NCI-H524 (cell line): ENCODE results near the gene SIM1.

Experiments
- DNase-seq, 2 experiments: peaks; one replicate each; lab custom pipeline; 2025; lab: John Stamatoyannopoulos, UW

SIM1 gene

DNA sequence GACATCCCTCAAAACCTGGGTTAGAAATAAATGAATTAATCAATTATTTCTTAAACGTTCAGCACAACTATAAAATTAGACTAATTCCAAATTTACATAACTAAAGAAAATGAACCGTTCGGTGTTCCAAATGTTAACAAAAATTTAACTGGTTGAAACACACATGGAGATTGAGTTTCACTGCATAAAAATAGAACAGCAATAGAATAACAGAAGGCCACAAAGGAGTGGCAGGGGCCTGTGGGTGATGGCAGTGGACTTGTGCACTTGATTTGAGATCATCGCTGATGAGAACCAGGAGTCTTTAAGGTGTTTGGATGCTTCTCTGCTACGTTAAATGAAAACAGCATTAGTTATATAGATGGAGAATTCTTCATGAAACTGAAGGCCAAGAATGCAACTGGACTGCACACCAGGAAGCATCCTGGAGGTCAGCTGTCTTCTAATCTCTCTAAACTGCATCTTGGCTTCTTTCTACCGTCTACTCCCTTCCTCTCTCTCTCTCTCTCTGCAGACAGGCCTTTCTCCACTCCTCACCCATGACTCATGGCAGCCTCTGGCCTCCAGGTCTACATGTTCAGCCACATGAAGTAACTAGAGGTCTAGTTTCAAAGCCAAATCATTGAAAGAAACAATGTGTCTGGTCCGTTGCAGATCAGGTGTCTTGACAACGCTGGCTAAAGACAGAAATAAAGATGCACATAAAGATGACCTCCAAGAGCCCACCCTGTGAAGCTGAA, 111.3 kb downstream of the SIM1 start:
- peak in 1 of 2 experiments; percentile 61 for DNase-seq

DNA sequence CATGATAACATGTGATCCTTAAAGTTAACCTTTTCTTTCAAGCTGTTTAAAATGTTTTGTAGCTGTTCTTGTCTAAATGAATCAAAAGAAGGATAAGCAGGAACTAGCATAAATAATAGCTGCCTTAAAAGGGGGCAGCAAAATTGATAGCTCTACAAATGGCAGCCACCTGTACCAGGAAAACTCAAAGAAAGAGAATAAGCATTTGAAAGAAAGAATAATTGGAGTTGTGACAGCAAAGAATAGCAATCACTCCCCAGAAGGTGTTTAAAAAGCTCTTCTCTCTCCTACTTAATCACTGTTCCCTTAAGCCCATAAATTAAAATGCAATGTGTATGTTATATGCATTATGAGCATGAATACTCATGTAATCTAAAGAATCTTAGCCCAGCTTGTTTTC, 114.6 kb downstream of the SIM1 start:
- DNase-seq: no peak

DNA sequence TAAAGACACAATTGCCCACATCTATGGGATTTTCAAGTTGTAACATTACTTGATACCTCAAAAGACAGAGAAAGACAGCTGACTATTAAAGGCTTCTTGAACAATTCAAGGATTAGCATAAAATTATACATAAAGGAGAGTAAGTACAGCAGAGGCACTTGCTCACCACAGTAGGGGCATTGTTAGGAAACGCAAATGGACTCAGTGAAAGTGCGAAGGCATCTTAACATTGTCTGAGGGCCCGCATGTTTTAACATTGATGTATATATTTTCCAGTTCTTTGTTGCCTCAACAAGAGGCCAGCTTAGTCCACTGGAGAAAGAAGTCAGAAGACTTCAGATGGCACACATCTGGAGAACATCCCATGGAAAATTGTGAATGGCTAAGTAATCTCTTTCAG, 115.4 kb downstream of the SIM1 start:
- DNase-seq: no peak

DNA sequence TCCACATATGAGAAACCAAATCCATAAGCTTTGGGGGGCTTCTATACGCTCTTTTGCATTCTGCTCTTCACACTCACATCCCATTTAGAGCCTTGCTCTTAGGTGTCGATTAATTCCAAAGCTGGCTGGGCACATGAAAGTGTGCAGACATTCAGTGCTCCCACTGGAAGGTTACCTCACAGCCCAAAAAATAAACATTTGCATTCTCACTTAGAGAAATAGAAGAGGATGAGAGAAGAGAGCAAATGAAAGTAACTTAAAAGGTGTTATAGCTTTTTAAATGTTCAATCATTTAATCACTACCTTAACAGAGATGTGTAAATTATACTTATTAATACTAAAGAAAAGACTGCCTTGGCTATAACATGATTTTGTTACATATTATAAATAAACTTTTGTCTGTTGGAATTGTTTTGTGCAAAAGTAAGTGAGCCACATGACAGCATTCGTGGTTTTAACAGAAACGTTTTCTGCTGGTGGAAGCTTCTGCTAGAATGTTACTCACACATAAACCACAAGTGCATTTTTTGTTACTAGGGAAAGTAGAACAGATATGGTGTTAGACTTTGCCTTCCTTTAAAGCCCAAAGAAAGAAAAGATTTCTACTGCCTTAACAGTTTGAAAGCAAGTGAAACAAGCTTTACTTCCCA, 116.7 kb downstream of the SIM1 start:
- no peak for DNase-seq

DNA sequence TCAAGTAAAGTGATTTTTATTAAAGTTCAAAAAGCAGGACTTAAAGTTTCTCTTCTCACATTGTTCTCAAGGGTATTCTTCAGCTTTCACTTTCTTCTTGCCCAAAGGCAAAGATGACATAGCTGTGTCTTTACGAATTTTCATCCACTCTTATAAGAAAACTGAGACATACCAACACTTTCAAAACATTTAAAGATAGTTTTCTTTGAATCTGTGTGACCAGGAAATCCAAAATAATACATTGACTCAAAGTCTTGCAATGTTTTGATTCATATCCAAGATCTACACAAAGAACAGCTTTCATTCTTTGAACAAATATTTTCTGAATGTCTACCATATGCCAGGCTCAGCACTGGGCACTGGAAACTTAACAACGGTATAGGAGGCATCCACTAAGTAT, 117.9 kb downstream of the SIM1 start:
- no peak for DNase-seq

DNA sequence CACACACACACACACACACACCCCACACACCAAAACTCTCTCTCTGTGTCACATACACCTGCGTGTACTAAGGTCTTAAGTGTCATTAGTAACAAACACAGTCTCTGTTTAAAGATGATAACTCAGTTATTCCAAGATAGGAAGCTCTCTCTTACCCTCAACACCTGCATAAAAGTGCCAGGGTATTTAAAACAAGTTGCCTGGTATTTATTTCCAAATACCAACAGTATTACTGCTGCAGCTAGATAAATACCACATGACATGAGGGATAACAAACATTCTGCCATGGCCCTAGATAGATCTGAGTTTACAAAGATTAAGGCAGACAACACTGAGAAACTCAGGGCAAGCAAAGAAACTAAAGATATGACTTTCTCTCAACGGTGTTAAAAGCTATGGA, 118.5 kb downstream of the SIM1 start:
- no peak for DNase-seq

DNA sequence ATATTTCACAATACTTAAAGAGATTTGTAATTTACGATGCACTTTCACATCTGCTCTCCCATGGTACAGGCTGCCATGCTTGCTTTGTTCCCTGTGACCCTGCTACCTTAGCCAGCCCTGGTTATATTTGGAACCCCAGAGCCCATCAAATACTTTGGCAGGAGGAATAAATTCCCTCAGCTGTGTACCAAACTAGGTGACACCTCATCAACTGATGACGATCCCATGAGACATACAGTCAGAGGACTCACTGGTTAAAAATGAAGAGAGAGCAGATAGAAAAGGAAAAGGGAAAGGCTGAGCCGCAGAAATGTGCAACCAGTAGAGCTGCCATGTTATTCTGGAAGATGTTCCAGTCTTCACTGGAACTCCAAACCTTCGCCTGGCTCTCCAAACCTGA, 120.0 kb downstream of the SIM1 start:
- no peak for DNase-seq

DNA sequence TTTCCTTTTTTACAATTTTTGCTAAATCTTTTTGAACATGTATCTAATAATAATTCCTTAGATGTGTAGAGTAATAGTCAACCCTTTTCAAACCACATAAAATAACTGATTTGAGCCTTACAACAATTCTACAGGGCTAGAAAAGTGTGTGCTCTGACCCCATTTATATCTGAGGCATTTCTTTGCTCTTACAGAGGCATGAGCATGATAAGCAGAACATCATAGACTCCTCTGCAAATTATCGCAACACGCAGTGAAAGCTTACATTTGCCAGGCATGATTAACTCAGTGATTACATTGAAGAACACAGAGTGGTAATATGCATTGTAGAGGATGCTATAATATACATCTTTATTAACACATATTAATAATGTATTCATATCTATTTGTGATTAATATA, 120.4 kb downstream of the SIM1 start:
- no peak for DNase-seq

DNA sequence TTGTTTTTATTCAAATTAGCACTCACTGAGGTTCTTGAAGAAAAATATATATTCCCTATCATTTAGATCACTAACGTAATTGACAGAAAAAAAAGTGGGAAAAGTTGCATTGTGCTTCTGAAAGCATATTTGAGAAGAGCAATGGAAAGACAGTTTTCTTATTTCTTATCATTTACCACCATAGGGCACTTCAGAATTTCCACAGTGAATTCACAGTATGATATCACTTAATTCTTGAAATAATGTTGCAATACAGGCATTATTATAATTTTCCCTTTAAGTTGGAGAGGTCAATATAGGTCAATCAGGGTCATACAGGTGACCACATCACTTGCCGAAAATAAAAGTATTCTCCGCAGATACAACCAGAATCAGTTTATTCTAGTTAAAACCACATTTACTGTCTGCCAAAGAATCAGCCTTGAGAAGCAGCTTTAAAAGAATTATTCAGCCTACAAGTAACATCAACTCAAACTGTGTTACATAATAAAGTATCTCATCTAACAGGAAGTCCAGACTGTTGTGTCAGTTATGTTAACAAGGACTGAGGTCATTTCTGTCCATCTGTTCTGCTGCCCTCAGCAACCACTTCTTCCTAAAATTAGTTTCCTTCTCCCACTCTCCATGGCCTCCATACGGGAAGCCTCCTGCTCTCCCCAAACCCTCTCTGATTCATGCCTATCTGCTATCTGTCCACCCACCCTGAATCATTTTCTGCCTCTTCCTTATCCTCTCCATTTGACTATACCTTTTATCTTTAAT, 121.2 kb downstream of the SIM1 start:
- no peak for DNase-seq

DNA sequence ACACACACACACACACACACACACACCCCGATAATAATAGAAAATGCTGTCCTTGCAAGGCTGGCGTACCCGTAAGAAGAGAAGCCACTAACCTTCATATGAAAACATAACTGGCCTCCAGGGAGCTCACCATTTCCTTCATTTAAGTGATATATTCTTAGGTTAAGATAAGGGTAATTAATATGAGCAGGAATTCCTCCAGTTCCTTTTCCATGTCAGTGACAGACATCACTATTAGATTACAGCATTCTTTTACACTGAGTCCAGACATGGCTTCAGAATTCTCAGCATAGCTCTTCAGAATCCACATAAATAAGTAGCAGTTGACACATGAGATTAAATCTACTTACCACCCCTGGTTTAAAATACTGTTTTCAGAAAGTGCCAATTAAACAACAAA, 121.9 kb downstream of the SIM1 start:
- DNase-seq: no peak

DNA sequence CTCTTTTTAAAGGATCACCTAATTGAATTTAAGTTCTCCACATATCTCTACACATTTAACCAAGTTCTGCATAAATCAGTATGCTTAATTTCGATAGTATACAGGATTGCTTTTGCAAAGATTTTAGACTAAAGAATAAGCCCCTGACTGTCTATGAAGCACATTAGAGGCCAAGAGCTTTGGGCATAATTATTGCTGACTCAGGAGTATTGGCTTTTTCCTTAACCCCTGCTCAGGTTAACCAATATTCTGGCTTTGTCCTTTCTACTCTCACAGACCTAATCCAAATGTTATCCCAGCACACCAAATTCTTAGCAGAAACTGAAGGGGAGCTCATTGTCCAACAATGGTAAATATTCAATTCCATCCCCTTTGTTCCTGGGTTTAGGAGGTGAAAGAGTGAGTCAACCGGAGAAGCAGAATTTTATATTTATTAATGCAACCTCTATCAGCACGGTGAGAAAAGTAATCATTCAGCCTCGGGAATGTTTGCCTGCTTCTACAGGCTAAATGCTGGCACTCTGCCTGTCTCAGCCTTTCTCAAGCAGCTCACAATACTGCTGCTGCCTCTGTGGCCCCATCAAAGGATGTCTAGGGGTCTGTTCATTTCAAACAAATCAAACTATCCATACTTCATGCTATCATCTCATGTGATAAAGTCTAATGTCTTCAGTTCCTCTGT, 125.0 kb downstream of the SIM1 start:
- no peak for DNase-seq

DNA sequence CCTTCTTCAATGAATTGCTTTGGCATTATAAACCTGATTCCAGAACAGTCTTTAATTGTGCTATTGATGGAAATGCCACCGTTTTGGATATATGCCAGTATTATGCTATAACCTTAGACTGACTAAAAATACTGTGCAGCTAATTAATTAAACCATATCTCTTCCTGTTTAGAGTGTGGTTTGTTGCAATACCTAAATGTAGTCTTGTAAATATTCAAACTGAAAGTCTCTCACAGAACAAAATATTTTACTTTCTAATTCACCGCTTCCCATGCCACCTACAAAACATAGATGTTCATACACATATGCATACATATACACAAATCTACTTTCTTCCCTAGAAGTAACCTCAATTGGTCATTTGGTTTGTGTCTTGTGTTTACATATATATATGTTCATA, 126.6 kb downstream of the SIM1 start:
- no peak for DNase-seq

DNA sequence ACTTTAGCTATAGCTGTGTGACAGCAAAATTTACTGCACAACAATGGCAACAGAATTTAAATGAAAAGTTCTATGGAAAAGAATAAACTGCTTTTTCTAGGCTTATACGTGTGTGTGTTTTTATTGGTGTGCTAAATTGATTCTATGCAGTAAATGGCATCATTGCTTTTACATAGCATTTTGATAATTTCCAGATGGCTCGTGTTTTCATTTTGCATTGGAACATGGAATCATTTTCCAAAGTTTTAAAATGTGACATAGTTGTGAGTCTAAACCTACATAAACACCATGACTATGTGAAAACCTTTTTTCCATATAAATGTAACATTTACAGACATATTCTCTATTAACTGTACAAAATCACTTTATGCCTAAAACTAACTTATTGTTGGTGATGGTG, 127.8 kb downstream of the SIM1 start:
- no peak for DNase-seq

DNA sequence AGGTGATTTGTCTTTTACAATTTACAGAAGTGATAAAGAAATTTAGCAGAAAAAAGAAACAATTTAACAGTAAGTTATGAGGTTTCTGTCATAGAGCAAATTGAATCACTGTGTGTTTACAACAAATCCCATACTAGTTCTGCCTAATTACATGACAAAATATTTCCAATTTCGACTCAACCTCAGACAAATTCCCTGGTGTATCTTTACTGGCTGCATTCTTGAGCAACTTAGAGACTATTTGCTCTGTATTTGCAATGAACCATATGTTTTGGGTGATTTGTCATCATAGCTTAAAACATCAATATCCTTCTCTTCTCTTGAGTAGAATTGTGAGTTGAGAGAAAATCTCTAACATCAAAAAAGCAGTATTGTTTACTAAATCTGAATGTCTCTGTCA, 128.7 kb downstream of the SIM1 start:
- DNase-seq: no peak
